ENCODE measurements around the gene RAB11FIP3.

- TF ChIP-seq CTCF (conservative IDR thresholded peaks at IDR 0.05) (no peak), EZH2 (IDR thresholded peaks at IDR 0.05; ENCODE audit: low read depth) (no peak)
Measured at GRCh38 chr16:554640-555365, 129.4 kb downstream of the RAB11FIP3 start.

Measured in PC-9 (cell line).